ENCODE data around the gene CRYAA. TPM values are rescaled to one million over a fixed set of nuclear protein-coding genes. Genes with fewer than 3 reads are reported as not detected.
A peak's percentile ranks its signal among the peaks of the same experiment; 100 is the strongest.

The CRYAA gene
- total and polyA plus RNA-seq, 2 experiments from 2014 or later = not detected

GRCh38 chr21:43207868-43208267, 39.1 kb downstream of the CRYAA start:
- TF ChIP-seq, protein P1, sequence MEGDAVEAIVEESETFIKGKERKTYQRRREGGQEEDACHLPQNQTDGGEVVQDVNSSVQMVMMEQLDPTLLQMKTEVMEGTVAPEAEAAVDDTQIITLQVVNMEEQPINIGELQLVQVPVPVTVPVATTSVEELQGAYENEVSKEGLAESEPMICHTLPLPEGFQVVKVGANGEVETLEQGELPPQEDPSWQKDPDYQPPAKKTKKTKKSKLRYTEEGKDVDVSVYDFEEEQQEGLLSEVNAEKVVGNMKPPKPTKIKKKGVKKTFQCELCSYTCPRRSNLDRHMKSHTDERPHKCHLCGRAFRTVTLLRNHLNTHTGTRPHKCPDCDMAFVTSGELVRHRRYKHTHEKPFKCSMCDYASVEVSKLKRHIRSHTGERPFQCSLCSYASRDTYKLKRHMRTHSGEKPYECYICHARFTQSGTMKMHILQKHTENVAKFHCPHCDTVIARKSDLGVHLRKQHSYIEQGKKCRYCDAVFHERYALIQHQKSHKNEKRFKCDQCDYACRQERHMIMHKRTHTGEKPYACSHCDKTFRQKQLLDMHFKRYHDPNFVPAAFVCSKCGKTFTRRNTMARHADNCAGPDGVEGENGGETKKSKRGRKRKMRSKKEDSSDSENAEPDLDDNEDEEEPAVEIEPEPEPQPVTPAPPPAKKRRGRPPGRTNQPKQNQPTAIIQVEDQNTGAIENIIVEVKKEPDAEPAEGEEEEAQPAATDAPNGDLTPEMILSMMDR (IDR thresholded peaks at IDR 0.05; ENCODE audit: low read depth, low read length) = no peak
- Histone ChIP-seq H3K27ac (no peak overlapping the region), H3K9me3 (ENCODE audit: low read depth) (no peaks in the 10 kb centered on the region), H3K4me3 (no peak overlapping the region), H3K4me1 (ENCODE audit: low read depth) (no peaks in the 10 kb centered on the region), H3K36me3 (no peaks in the 10 kb centered on the region), H3K27me3 (no peaks in the 10 kb centered on the region)
- DNase-seq (ENCODE audit: low read depth in 1 of 2, low spot score in 1 of 2) = no peak

DNA sequence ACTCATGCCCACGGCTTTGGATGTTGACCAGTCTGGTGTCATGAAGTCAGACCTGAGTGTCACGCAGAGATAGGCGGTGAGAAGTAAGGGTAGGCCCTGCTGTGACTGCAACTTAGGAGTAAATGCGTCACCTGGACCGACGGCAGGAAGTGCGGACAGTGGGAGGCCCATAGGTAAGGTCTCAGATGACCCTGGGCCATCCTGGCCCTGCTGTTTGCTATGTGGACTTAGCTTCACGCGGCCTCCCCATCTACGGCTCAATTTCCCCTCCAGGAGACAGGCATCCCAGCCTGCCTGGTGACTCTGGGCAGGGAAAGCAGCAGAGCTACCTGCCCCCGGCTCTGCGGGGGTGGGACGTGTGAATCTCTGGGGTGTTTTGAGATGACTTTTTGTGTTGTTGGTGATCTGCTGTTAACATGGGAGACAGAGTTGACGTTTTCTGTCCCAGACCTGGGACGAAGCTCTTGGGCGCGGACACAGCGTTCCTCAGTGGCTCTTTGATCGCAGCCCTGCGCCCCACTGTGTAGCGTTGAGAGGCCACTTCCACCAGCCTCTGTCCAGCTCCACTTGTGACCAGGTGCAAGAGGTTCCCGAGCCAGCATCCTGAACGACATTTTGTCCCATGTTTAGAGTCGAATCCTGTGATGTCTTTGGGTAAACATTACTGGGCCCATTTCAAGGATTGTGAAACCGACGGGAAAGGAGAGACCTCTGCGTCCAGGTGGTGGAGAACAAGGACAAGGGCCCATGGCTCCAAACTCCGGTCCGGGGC, 39.9 kb downstream of the CRYAA start:
- Histone ChIP-seq H3K9me3 (ENCODE audit: low read depth) (no peaks in the 10 kb centered on the region), H3K27ac (no peak overlapping the region), H3K4me3 (no peak overlapping the region), H3K36me3 (no peaks in the 10 kb centered on the region), H3K27me3 (no peaks in the 10 kb centered on the region), H3K4me1 (ENCODE audit: low read depth) (no peaks in the 10 kb centered on the region)
- TF ChIP-seq, protein P1 (IDR thresholded peaks at IDR 0.05; ENCODE audit: low read depth, low read length) = no peak
- no peak for DNase-seq (ENCODE audit: low read depth in 1 of 2, low spot score in 1 of 2)

DNA sequence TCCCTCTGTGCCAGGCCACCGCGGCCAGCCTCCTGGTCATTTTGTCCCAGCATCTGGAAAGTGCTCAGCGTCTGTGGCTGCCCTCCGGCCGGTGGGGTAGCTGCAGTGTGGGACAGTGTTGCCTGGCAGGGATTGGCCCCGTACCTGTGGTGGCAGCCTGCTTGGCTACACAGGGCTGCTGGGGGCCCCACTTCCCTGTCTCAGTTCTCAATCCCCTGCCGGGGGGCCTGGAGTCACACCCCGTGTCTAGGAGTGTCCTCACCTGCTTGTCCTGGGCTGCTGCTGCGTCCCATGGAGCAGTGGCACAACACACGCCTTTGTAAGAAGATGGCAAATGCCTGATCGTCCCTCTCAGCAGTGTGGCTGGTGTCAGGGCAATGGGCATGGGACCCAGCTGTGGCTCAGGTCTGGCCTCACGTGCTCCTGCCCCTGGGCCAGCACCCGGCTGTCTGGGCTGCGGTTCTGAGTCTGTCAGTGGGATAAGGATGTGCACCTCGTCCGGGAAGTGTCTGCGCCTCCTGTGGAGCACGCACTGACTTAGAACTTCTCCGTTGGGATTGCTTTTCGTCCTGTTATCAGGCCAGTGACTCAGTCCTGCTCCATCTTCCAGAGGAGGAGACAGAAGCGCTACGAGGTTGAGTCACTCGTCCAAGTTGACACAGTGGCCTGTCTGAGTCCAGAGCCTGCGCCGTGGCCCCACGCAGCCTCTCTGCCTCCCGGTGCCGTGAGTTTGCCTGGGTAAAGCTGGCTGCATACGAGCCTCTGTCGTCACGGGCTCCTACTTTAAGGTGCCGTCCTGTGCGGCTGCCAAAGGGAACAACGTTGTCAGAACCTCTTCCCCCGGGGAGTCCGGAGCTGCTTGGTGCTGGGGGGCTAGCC, 41.0 kb downstream of the CRYAA start:
- Histone ChIP-seq H3K4me3 (no peak overlapping the region), H3K36me3 (no peaks in the 10 kb centered on the region), H3K9me3 (ENCODE audit: low read depth) (no peaks in the 10 kb centered on the region), H3K27ac (no peak overlapping the region), H3K27me3 (no peaks in the 10 kb centered on the region), H3K4me1 (ENCODE audit: low read depth) (no peaks in the 10 kb centered on the region)
- peak in 1 of 2 donors; percentile 85 for DNase-seq (ENCODE audit: low read depth in 1 of 2, low spot score in 1 of 2)
- TF ChIP-seq, protein P1 (IDR thresholded peaks at IDR 0.05; ENCODE audit: low read depth, low read length) = no peak

DNA sequence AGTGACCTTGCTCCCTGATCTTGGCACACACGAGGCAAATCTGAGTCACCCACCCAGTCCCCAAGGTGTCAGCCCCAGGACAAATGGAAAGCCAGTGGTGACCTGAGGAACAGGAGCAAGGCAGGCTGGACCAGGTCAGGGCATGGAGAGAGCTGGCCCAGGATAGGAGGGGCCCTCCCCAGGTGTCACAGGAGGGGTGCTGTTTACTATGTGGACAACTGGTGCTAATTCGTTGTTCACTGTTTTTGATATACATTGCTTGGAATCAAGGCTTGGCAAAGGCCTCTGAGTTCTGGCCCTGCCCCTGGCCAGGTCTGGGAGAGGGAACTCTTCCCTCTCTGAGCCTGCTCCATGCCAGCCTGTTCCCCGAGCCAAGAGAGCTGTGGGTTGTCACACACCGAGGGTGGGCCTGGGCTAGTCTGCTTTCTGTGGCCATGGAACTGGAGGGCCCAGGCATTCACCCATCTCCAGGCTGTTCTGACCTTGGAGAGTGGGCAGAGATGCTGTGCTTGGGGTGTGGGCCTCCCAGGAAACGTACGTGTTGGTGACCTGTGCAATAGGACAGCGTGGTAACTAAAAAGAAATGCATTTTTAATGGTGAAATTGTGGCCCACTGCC, 41.8 kb downstream of the CRYAA start:
- TF ChIP-seq, protein P1 (IDR thresholded peaks at IDR 0.05; ENCODE audit: low read depth, low read length) = no peak
- H3K4me3 ChIP-seq = no peak overlapping the region
- H3K27ac ChIP-seq = no peak overlapping the region
- H3K36me3 ChIP-seq = no peaks in the 10 kb centered on the region
- H3K9me3 ChIP-seq (ENCODE audit: low read depth) = no peaks in the 10 kb centered on the region
- no peaks in the 10 kb centered on the region for H3K4me1 ChIP-seq (ENCODE audit: low read depth)
- DNase-seq (ENCODE audit: low read depth in 1 of 2, low spot score in 1 of 2) = no peak
- no peaks in the 10 kb centered on the region for H3K27me3 ChIP-seq

- no peaks in the 10 kb centered on the region for H3K4me1 ChIP-seq (ENCODE audit: low read depth)
- H3K27me3 ChIP-seq = no peaks in the 10 kb centered on the region
- H3K4me3 ChIP-seq = no peak overlapping the region
- no peak overlapping the region for H3K27ac ChIP-seq
- TF ChIP-seq, protein P1 (IDR thresholded peaks at IDR 0.05; ENCODE audit: low read depth, low read length) = peak; percentile 11
- no peaks in the 10 kb centered on the region for H3K9me3 ChIP-seq (ENCODE audit: low read depth)
- no peaks in the 10 kb centered on the region for H3K36me3 ChIP-seq
- DNase-seq (ENCODE audit: low read depth in 1 of 2, low spot score in 1 of 2) = peak in 1 of 2 donors; percentile 41
Observed at GRCh38 chr21:43211072-43211759, 42.4 kb downstream of the CRYAA start.
